ENCODE data around the gene FGGY.

The FGGY gene

GRCh38 chr1:59751801-59752200 is 454.9 kb downstream of the FGGY start:
- DNase-seq: no peak

GRCh38 chr1:59752556-59753414 is 455.9 kb downstream of the FGGY start:
- DNase-seq: peak; percentile 47 to 53

- no peak for DNase-seq
Observed at GRCh38 chr1:59755069-59755685, 458.3 kb downstream of the FGGY start.

- DNase-seq: no peak
Observed at GRCh38 chr1:59757197-59757747, 460.4 kb downstream of the FGGY start.

GRCh38 chr1:59759156-59759925 is 462.4 kb downstream of the FGGY start:
- peak; percentile 69 to 75 for DNase-seq

- DNase-seq: no peak
Observed at GRCh38 chr1:59761443-59761842, 464.5 kb downstream of the FGGY start.

GRCh38 chr1:59763418-59763817 is 466.5 kb downstream of the FGGY start:
- no peak for DNase-seq

GRCh38 chr1:59765011-59765730 is 468.3 kb downstream of the FGGY start:
- DNase-seq: no peak

GRCh38 chr1:59766227-59766855 is 469.4 kb downstream of the FGGY start:
- no peak for DNase-seq

GRCh38 chr1:59767119-59767518 is 470.2 kb downstream of the FGGY start:
- no peak for DNase-seq

GRCh38 chr1:59768792-59769735 is 472.2 kb downstream of the FGGY start:
- no peak for DNase-seq

GRCh38 chr1:59769736-59770095 is 472.8 kb downstream of the FGGY start:
- no peak for DNase-seq

GRCh38 chr1:59771361-59771760 is 474.5 kb downstream of the FGGY start:
- no peak for DNase-seq

GRCh38 chr1:59775480-59775879 is 478.6 kb downstream of the FGGY start:
- DNase-seq: no peak

- DNase-seq: no peak
Observed at GRCh38 chr1:59776960-59777852, 480.3 kb downstream of the FGGY start.

- no peak for DNase-seq
Observed at GRCh38 chr1:59779949-59780348, 483.1 kb downstream of the FGGY start.

- DNase-seq: no peak
Observed at GRCh38 chr1:59788825-59789224, 491.9 kb downstream of the FGGY start.

- no peak for DNase-seq
Observed at GRCh38 chr1:59798600-59798999, 501.7 kb downstream of the FGGY start.

- DNase-seq: no peak
Observed at GRCh38 chr1:59803458-59804038, 506.7 kb downstream of the FGGY start.

Data from hippocampal formation (tissue), 2 donors.